ENCODE measurements around the gene GFI1B.

- TF ChIP-seq, protein P1, sequence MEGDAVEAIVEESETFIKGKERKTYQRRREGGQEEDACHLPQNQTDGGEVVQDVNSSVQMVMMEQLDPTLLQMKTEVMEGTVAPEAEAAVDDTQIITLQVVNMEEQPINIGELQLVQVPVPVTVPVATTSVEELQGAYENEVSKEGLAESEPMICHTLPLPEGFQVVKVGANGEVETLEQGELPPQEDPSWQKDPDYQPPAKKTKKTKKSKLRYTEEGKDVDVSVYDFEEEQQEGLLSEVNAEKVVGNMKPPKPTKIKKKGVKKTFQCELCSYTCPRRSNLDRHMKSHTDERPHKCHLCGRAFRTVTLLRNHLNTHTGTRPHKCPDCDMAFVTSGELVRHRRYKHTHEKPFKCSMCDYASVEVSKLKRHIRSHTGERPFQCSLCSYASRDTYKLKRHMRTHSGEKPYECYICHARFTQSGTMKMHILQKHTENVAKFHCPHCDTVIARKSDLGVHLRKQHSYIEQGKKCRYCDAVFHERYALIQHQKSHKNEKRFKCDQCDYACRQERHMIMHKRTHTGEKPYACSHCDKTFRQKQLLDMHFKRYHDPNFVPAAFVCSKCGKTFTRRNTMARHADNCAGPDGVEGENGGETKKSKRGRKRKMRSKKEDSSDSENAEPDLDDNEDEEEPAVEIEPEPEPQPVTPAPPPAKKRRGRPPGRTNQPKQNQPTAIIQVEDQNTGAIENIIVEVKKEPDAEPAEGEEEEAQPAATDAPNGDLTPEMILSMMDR (conservative IDR thresholded peaks at IDR 0.05; ENCODE audit: low read depth, low read length): no peak
- no peak for TF ChIP-seq FOS (IDR thresholded peaks at IDR 0.05; ENCODE audit: low read depth, low read length)
Observed at GRCh38 chr9:132984202-132985070, 5.9 kb downstream of the GFI1B start.

All from IMR-90 (cell line).